Liver (tissue), 3 donors: ENCODE data around the gene MCF2L2.

ENCODE experiments used
- EGR1 ChIP-seq, 2 donors: IDR thresholded peaks; 2 replicates each; pipeline ENCODE4 v1.6.1; 2016 to 2018; ENCODE audit warnings: antibody characterized with exemption in 2 of 2, low read depth in 2 of 2
- FOXA1 ChIP-seq: IDR thresholded peaks from 2 replicates; pipeline ENCODE4 v1.6.1; 2016; ENCODE audit warnings: antibody characterized with exemption
- GABPA ChIP-seq, 2 donors: IDR thresholded peaks in 1 of 2; conservative IDR thresholded peaks in 1 of 2; 2 replicates each; pipeline ENCODE4 v1.6.1; 2016; ENCODE audit warnings: antibody characterized with exemption in 2 of 2, mild to moderate bottlenecking in 1 of 2, moderate library complexity in 1 of 2
- HNF4G ChIP-seq: IDR thresholded peaks from 2 replicates; pipeline ENCODE4 v1.6.1; 2016; ENCODE audit warnings: antibody characterized with exemption
- JUND ChIP-seq, 2 donors: IDR thresholded peaks; 2 replicates each; pipeline ENCODE4 v1.6.1; 2016; ENCODE audit warnings: antibody characterized with exemption in 2 of 2
- RAD21 ChIP-seq, 2 donors: IDR thresholded peaks; 2 replicates each; pipeline ENCODE4 v1.6.1; 2016; ENCODE audit warnings: antibody characterized with exemption in 2 of 2, mild to moderate bottlenecking in 2 of 2
- RXRA ChIP-seq, 2 donors: IDR thresholded peaks; 2 replicates each; pipeline ENCODE4 v1.6.1; 2017 to 2018; ENCODE audit warnings: antibody characterized with exemption in 2 of 2, mild to moderate bottlenecking in 1 of 2
- TAF1 ChIP-seq: conservative IDR thresholded peaks from 2 replicates; pipeline ENCODE4 v1.6.1; 2016; ENCODE audit warnings: antibody characterized with exemption, mild to moderate bottlenecking
- YY1 ChIP-seq: IDR thresholded peaks from 2 replicates; pipeline ENCODE4 v1.6.1; 2016; ENCODE audit warnings: antibody characterized with exemption, mild to moderate bottlenecking
- TF ChIP-seq, protein P1 (sequence below): IDR thresholded peaks from 2 replicates; pipeline ENCODE4 v1.6.1; 2016; ENCODE audit warnings: antibody characterized with exemption, mild to moderate bottlenecking
- TF ChIP-seq, protein P2 (sequence below): fragments of 150-350 bp; IDR thresholded peaks from 2 replicates; pipeline ENCODE4 v1.5.1; 2017; ENCODE audit warnings: improper control_type of control experiment, low read depth, low read length; ENCODE audit not compliant: missing input control
- TF ChIP-seq, protein P3 (sequence below): IDR thresholded peaks from 2 replicates; pipeline ENCODE4 v1.6.1; 2016; ENCODE audit warnings: antibody characterized with exemption
- TF ChIP-seq, protein P4 (sequence below): IDR thresholded peaks from 2 replicates; pipeline ENCODE4 v1.6.1; 2016; ENCODE audit warnings: antibody characterized with exemption
- TF ChIP-seq, protein P5 (sequence below): IDR thresholded peaks from 2 replicates; pipeline ENCODE4 v1.6.1; 2016; ENCODE audit warnings: antibody characterized with exemption
- donor health status: healthy.
- donor health status: healthy.

DNA sequence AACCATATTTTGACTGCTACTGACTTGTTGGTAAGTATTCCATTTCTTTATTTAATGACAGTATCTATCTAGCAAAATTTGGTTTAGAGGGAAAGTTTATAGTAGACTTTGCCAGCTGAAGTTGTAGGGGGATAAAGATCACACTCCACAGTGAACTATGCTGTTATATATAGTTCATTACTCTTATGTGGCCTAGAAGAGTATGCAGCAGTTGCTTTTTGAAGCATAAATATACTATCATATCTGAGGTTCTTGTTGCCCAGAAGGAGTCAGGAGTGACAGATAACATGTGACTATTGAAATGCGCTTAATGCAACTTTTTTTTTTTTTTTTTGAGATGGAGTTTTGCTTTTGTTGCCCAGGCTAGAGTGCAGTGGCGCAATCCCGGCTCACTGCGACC, 25.6 kb upstream of the MCF2L2 start:
- TF ChIP-seq, protein P1, sequence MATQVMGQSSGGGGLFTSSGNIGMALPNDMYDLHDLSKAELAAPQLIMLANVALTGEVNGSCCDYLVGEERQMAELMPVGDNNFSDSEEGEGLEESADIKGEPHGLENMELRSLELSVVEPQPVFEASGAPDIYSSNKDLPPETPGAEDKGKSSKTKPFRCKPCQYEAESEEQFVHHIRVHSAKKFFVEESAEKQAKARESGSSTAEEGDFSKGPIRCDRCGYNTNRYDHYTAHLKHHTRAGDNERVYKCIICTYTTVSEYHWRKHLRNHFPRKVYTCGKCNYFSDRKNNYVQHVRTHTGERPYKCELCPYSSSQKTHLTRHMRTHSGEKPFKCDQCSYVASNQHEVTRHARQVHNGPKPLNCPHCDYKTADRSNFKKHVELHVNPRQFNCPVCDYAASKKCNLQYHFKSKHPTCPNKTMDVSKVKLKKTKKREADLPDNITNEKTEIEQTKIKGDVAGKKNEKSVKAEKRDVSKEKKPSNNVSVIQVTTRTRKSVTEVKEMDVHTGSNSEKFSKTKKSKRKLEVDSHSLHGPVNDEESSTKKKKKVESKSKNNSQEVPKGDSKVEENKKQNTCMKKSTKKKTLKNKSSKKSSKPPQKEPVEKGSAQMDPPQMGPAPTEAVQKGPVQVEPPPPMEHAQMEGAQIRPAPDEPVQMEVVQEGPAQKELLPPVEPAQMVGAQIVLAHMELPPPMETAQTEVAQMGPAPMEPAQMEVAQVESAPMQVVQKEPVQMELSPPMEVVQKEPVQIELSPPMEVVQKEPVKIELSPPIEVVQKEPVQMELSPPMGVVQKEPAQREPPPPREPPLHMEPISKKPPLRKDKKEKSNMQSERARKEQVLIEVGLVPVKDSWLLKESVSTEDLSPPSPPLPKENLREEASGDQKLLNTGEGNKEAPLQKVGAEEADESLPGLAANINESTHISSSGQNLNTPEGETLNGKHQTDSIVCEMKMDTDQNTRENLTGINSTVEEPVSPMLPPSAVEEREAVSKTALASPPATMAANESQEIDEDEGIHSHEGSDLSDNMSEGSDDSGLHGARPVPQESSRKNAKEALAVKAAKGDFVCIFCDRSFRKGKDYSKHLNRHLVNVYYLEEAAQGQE, result no peak
- TF ChIP-seq, protein P2, sequence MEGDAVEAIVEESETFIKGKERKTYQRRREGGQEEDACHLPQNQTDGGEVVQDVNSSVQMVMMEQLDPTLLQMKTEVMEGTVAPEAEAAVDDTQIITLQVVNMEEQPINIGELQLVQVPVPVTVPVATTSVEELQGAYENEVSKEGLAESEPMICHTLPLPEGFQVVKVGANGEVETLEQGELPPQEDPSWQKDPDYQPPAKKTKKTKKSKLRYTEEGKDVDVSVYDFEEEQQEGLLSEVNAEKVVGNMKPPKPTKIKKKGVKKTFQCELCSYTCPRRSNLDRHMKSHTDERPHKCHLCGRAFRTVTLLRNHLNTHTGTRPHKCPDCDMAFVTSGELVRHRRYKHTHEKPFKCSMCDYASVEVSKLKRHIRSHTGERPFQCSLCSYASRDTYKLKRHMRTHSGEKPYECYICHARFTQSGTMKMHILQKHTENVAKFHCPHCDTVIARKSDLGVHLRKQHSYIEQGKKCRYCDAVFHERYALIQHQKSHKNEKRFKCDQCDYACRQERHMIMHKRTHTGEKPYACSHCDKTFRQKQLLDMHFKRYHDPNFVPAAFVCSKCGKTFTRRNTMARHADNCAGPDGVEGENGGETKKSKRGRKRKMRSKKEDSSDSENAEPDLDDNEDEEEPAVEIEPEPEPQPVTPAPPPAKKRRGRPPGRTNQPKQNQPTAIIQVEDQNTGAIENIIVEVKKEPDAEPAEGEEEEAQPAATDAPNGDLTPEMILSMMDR, result no peak
- TF ChIP-seq HNF4G (no peak), YY1 (no peak), EGR1 (IDR thresholded peaks at IDR 0.05; ENCODE audit: low read depth in 2 of 2) (no peak), JUND (IDR thresholded peaks at IDR 0.05) (no peak), TAF1 (no peak), RAD21 (IDR thresholded peaks at IDR 0.05) (no peak), GABPA (IDR thresholded peaks at IDR 0.05 in 1 of 2, conservative IDR thresholded peaks at IDR 0.05 in 1 of 2) (no peak), RXRA (IDR thresholded peaks at IDR 0.05) (no peak), FOXA1 (no peak)
- TF ChIP-seq, protein P3, sequence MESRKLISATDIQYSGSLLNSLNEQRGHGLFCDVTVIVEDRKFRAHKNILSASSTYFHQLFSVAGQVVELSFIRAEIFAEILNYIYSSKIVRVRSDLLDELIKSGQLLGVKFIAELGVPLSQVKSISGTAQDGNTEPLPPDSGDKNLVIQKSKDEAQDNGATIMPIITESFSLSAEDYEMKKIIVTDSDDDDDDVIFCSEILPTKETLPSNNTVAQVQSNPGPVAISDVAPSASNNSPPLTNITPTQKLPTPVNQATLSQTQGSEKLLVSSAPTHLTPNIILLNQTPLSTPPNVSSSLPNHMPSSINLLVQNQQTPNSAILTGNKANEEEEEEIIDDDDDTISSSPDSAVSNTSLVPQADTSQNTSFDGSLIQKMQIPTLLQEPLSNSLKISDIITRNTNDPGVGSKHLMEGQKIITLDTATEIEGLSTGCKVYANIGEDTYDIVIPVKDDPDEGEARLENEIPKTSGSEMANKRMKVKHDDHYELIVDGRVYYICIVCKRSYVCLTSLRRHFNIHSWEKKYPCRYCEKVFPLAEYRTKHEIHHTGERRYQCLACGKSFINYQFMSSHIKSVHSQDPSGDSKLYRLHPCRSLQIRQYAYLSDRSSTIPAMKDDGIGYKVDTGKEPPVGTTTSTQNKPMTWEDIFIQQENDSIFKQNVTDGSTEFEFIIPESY, result no peak
- TF ChIP-seq, protein P4, sequence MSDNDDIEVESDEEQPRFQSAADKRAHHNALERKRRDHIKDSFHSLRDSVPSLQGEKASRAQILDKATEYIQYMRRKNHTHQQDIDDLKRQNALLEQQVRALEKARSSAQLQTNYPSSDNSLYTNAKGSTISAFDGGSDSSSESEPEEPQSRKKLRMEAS, result no peak
- TF ChIP-seq, protein P5, sequence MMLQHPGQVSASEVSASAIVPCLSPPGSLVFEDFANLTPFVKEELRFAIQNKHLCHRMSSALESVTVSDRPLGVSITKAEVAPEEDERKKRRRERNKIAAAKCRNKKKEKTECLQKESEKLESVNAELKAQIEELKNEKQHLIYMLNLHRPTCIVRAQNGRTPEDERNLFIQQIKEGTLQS, result no peak
